NCI-H146 (cell line): ENCODE data around the gene TERT.
"Not testable (repeated sequence)": the region's sequence is repeated elsewhere in the genome, so short reads cannot be mapped to it uniquely, and the experiment has no call there.

Experiments used
- DNase-seq: peaks from one replicate; lab custom pipeline; 2025; lab: John Stamatoyannopoulos, UW

Gene TERT

DNA sequence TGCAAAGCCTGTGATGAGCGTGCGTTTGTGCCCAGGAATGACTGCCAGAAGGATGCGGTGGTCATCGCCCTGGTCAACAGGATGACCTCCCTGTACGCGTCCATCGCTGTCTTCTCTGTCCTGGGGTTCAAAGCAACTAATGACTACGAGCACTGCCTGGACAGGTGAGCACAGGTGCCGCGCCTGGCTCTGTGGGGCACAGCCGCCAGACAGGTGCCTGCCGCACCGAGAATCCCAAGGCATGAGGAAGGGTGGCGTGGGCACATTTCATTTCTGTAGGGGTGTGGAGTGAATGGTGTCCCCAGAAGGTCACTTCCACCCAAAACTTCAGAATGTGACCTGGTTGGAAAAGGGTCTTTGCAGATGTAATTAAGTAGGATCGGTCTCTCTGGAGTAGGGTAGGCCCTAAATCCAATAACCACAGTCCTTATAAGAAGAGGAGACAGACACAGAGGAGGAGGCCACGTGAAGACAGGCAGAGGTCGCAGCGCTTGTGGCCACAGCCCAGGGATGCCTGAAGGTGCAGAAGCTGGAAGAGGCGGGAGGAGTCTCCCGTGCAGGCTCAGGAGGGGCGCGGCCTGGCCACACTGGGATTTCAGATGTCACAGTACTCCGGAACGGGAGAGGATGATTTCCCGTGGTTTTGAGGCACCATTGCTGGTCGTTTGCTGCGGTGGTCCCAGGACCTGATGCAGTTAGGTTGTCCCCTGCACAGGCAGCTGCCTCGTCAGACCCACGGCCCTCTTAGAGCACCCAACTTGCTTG, 54.2 kb downstream of the TERT start:
- no peak for DNase-seq

DNA sequence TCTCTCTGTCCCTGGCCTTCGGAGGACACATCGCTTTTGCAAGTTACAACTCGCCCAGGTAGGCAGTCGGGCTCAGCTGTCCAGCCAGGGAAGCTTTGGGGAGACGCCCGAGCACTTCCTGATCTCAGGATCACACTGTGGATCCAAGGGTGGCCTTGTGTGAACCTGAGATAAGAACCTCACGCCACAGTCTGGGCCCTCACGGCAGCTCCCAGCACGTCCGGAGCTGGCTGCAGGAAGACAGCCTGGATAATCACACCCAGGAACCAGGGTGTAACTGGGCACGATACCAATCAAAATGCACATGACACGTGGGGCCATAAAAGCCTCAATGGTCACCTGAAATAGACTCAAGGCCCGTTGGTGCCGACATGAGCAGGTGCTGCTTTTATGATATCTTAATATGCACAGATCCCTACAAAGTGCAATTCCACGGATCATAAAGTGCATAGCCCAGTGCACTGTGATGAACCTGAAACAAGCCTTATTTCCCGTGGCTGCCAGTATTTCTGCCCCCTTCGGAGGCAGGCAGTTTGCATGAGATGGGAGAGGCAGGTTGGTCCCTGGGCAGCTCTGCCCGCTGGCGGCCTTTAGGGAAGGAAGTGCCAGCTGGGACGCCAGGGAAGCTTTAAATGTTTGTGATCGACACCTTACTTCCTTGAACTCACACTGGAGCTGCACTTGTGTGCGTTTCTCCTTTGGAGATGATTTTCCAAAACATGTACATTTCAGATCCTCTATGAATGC, 55.2 kb downstream of the TERT start:
- no peak for DNase-seq

DNA sequence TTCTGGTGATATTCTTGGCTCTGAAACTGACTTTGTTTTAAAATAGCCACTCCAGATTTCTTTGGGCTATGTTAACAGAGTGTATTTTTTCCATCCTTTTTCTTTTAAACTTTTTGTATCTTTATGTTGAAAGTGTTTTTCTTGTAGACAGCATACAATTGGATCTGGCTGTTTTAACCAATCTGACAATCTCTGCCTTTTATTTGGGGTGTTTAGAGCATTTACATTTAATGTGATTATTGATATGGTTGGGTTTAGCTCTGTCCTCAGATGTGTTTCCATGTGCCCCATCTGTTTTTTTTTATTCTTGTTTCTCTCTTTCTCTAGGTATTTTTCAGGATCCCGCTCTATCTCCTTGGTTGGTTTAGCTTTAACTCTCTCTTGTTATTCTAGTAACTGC, 59.0 kb downstream of the TERT start:
- DNase-seq, result no peak

DNA sequence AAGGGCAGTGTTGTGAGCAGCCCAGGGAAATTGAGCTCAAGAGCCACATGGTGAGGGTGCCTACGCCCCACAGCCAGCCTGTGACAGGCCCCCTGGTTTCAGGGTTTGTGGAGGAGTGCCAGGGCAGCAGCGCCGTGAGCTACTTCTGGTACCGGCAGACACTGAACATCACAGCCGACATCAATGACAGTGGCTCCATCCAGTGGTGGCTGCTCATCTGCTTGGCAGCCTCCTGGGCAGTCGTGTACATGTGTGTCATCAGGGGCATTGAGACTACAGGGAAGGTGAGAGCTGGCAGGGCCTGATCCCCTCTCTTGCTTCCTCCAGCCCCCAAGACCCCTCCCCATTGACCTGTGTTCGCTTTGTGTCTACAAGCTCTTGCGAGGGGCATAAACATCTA, 59.5 kb downstream of the TERT start:
- no peak for DNase-seq

DNA sequence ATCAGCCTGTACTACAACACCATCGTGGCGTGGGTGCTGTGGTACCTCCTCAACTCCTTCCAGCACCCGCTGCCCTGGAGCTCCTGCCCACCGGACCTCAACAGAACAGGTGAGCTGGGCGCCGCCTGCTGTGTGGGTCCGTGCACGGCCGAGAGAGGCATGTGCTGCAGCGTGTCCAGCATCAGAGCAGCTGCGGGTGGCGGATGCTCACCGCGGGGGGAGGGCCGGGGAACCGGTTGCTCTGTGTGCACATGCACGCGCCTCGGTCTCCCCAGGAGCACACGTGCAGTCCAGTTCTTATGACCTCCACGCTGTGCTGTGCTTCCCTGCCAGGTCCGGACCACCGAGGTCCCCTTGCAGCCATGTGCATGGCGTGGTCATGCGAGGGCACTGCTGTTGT, 62.1 kb downstream of the TERT start:
- peak; percentile 55 for DNase-seq

DNA sequence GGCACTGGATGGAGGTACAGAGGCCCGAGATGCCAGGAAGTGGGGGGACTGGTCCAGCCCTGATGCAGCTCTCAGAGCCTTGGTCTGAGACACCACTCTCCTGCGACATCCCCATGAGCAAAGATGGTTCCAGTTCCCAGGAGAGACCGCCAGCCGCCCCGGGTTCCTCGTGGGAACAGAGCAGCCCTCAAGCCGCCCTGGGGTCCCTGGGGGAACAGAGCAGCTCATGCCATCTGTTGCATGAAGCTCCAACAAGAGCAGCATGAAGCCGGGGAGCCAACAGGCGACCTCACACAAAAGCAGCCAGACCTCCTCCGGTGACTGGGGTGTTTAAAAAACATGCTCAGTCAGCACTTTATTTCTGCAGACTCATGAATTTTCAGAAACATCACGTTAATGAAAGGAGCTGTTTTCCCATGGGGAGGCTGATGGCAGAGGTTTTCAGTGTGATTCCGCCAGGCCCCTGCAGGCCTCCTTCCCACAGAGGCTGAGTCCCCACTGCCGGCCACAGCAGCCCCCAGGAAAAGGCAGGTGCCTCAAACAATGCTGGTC, 63.4 kb downstream of the TERT start:
- DNase-seq, result no peak

DNA sequence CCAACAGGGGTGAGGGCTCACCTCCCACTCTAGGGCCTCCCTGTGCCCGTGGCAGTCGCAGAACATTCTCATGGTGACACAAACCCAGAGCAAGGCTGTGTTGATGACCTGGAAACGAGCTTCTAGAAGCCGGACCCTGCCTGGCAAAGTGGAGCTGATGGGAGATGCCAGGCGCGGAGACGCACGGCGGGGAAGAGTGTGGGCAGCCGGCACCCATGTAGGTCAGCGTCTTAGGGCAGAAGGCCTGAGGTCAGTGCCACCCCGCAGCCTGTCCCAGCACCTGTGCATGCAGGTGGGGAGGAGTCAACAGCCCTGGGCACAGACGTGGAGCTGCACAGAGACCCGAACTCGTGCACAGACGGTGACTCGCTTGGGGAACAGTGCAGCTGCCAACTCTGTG, 64.3 kb downstream of the TERT start:
- no peak for DNase-seq

DNA sequence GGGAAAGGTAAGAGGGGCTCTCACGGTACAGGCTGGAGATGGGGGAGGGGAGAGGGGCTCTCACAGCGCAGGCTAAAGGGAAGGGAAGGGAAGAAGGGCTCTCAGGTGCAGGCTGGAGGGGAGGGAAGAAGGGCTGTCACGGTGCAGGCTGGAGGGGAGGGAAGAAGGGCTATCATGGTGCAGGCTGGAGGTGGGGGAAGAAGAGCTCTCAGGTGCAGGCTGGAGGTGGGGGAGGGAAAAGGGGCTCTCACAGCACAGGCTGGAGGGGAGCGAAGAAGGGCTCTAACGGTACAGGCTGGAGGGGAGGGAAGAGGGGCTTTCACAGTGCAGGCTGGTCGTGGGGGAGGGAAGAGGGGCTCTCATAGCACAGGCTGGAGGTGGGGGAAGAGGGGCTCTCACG, 65.0 kb downstream of the TERT start:
- DNase-seq, result no peak

DNA sequence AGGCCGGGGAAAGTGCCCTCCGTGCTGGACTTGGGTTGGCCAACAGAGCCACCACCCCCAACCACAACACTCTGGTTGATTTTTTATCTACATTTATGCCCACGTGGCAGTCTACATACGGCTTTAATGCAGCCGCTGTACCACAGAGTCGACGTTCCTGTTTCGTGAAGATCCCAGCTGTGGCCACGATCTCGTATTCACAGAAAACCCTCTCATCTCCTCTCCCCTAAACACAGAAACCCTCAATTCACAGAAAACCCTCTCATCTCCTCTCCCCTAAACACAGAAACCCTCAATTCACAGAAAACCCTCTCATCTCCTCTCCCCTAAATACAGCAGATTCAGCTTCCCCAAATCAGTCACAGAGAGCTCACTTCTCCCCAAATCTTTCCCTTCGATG, 65.8 kb downstream of the TERT start:
- not testable (repeated sequence) for DNase-seq

DNA sequence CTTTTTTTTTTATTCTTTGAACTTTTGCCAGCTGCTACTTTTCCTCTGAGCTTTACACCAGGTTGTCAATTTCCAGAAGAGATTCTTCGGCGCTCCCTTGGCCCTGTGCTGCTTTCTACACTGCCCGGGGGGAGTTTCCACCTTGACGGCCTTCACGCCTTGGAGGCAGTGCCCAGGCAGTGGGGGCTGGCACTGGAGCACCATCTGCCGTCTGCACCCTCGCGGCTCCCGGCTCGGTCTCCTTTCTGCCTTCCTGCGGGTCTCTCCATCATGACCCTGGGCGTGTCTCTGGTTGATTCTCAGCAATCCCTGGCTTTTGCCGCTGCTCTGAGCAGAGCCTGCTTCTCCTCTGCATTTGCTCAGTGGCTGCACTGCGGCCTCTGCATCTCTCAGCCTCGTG, 66.7 kb downstream of the TERT start:
- DNase-seq, result no peak

DNA sequence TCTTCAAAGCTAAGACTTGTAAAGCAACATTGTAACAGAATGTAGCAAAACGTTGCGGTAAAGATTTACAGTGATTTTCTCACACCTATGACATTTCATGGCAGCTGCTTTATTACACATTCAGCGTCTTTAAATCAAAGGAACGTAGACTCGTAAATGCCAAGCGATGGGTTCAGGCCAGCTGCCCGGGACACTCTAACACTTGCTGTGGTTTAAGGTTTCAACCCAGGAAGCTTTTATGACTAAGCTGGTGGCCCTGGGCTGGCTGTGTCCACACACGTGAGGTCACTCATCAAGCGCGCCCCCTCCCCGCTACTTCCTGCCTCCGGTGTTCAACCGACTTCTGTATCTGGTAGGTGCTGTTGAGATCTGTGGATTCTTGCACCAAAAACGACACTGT, 67.2 kb downstream of the TERT start:
- peak; percentile 86 for DNase-seq

DNA sequence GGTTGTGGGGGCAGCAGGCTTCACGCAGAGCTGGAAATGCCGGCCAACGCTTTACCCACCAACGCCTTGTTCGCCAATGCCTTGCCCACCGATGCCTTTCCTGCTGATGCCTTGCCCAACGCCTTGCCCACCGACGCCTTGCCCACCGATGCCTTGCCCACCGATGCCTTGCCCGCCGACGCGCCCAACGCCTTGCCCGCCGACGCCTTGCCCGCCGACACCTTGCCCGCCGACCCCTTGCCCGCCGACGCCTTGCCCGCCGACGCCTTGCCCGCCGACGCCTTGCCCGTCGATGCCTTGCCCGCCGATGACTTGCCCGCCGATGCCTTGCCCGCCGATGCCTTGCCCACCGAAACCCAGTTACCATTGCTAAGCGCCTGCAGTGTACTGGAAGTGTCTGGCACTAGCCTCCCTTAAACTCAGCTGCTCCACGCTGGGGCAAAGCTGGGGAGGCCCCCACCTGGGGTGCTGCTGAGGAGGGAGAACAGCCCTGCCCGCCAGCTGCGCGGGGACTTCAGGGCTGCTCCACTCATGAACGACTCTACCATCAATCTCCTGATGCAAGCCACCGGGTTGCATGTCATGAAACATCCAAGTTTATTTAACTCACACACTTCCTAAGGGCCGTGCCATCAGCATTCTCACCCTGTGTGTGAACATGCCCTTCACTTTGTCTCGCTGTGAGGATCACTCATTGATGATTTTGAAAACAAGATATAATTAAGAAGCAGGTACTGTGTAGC, 67.9 kb downstream of the TERT start:
- DNase-seq, result no peak

DNA sequence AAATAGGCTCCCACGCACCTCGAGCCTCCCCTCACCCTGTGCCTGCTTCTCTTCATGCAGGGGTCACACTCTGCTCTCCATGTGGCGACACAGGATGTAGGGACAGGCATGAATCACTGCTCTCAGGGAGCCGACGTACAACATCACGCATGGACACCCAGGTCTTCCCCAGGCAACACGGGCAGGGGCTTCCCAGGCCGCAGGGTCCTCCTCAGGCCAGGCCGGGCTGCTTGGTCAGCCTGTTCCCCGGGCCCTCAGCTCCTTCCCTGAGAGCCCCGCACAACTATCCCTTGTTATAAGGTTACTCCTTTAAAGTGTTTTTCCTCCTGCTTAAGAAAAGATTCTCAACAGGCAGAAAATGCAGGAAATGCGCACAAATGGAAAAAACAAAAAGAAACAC, 68.6 kb downstream of the TERT start:
- DNase-seq, result no peak

DNA sequence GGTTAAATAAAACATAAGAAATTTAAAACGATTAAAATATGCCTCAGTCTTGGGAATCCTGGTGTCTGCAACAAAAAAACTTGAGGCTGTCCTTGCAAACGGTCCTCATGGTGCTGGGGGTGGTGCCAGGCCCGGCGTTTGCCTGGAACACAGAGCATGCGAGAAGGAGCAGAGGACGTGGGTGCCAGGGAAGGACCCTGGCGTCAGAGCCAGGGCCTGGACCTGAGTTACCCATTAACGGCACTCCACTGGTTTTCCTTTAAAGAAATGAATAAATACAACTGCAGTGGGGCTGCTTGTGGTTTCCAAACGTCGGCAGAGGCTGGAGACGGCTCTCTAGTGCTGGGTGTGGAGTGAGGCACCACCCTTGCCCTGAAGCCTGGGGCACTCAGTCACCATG, 69.8 kb downstream of the TERT start, which contains the start of gene SLC6A18:
SLC6A18 (plus strand) TSS at position 301 of the 400 bp plus-strand sequence; CDS start at position 398, 97 bp downstream.
- DNase-seq, result no peak

DNA sequence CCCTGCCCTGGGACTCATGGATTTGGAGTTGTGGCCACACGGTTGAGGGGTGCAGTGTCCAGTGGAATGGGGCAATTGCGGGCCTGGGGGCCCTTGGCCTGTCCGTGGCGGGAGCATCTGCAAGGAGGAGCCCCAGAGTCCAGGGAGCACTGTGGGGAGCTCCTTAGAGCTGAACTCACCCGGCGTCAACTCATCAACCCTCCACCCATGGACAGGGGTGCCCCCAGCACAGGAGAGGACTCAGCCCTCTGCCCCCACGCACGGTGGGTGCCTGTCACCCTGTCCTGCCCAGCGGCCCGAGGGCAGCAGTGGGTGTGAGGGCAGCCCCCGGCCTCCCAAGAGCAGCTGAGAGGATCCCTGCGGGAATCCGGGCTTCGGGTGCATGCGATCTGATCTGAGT, 70.2 kb downstream of the TERT start:
- no peak for DNase-seq

DNA sequence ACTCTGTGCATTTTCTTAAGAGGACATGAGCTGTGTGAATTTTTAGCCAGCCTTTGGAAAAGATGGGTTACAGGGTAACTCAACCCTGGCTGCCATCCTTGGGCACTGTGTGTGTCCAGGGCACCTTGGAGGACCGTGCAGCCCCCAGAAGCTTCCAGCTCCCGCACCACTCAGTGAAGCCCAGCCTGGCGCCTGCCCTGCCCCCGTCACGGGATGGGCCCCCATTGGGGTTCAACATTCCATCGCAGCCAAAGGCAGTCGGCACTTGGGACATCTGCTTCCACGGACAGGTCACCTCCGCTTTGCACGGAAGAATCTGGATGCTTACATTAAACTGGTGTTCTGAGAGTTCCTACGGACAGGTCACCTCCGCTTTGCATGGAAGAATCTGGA, 71.6 kb downstream of the TERT start:
- DNase-seq, result no peak

DNA sequence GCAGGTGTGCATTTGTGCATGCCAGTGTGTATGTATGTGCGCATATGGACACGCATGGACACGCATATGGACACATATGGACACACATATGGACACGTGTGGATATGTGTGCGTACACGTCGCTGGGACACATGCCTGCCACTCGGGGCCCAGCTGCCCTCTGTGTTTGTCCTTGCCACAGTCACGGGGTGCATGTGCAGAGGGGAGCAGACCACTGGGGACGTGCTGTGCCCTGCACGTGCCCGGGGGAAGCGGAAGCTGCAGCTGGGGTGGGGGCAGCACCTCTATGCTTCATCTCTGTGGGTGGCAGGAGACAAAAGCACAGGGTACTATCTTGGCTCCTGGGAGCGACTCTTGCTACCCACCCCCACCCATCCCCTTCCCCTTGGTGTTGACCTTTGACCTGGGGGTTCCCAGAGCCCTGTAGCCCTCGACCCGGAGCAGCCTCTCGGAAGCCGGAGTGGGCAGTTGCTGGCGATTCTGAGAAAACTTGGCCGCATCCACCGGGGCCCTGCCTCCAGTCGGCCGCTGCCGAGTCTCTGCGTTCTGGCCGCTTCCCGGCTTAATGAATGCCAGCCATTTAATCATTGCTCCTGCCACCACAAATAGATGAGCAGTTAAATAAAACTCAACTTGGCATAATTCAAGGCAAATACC, 72.1 kb downstream of the TERT start:
- DNase-seq, result no peak

DNA sequence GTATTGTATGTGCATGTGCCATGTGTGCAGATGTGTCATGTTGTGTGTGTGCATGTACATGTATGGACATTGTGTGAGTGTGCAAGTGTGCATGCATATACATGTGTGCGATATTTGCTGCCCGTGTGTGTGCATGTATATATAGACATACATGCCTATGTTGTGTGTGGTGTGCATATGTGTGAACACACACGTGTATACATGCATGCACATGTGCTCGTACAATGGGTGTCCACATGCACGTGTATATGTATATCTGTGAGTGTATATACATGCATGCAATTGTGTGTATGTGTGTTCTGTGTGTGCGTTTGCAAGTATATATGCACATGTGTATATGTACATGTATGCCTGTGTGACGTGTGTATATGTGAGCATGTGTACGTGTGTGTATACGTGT, 72.7 kb downstream of the TERT start:
- DNase-seq, result no peak

DNA sequence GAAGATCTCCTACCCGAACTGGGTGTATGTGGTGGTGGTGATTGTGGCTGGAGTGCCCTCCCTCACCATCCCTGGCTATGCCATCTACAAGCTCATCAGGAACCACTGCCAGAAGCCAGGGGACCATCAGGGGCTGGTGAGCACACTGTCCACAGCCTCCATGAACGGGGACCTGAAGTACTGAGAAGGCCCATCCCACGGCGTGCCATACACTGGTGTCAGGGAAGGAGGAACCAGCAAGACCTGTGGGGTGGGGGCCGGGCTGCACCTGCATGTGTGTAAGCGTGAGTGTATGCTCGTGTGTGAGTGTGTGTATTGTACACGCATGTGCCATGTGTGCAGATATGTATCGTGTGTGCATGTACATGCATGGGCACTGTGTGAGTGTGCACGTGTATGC, 73.1 kb downstream of the TERT start:
- DNase-seq, result no peak

DNA sequence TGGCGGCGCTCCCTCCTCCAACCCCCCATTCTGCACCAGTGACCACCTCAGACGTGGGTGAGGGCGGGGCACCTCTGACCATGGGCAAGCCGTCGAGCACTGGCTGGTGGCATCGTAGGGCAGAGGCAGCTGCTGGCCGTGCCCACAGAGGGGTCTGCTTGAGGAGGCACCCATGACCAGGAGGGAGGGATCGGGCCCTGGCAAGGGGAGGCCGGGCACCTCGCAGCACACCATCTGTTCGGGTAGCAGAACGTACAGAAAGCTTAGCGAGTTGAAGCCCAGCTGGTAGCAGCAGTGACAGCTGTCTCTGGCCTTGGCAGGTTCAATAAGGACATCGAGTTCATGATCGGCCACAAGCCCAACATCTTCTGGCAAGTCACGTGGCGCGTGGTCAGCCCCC, 74.0 kb downstream of the TERT start:
- DNase-seq, result no peak

DNA sequence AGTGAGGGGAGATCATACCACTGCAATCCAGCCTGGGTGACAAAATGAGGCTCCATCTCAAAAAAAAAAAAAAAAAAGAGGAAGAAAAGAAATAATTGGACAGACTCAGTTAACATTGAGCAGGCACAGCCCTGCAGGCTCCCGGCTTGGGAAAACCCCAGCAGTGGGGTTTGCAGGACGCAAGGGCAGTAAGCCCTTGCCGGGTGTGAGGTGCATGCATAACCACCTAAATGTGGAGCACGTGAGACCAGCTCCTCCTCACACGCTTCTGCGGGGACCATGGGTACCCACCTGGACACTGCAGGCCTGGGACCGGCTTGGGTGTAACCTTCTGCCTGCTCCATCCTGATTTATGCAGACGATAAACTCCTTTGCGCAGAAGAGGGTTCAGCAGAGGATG, 74.5 kb downstream of the TERT start:
- DNase-seq, result no peak

DNA sequence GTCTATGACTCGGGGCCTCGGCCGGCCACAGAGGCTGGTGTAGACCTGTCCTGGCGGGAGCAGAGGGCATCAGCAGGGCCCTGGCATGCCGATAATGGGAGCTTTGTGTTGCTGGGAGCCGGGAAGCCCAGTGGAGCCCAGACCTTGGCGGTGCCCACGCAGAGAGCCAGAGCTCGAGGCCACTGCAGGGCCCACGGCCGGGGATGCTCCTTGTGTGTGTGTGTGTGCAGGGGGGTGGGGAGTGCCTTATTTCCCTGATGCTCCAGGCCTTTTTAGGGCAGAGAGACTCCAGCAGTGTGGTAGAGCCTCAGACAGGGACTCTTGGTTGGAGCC, 75.1 kb downstream of the TERT start:
- no peak for DNase-seq
